Caco-2 (cell line): Measurements from ENCODE around the gene NEURL4. TPM values are rescaled to one million over a fixed set of nuclear protein-coding genes. Genes with fewer than 3 reads are reported as not detected.

Source experiments
- BruUV-seq: library from RNA; stranded (reverse); fragments of 400-500 nt; replicated peaks from 2 replicates; lab custom pipeline; 2021; lab: Mats Ljungman, UMichigan
- CTCF ChIA-PET: fragments of 300-600 bp; sonication (Branson Sonifier 250); formaldehyde crosslinking; loops from one replicate; lab custom pipeline; 2022; ENCODE audit warnings: antibody characterized with exemption; lab: Charles Lee
- POLR2A ChIA-PET: fragments of 300-600 bp; sonication (Branson Sonifier 250); formaldehyde crosslinking; loops from one replicate; lab custom pipeline; 2022; ENCODE audit warnings: antibody characterized with exemption; lab: Charles Lee
- DNase-seq, 2 experiments: peaks; one replicate each; pipeline versions ENCODE4 v3.0.0 to v3.0.0-alpha.2; 2020 to 2022
- H3K27me3 ChIP-seq: replicated peaks from 2 replicates; pipeline ENCODE4 v1.6.0; 2011; ENCODE audit warnings: low read length; ENCODE audit not compliant: control insufficient read depth, insufficient read depth
- H3K36me3 ChIP-seq: 2 replicates; pipeline ENCODE4 v1.5.1; 2011; ENCODE audit warnings: low read length; ENCODE audit not compliant: control insufficient read depth, insufficient read depth
- H3K4me1 ChIP-seq: fragments of 250-450 bp; sonication (Bioruptor Pico); 2 replicates; pipeline ENCODE4 v1.5.1; 2020; ENCODE audit warnings: mild to moderate bottlenecking
- H3K4me3 ChIP-seq: 2 replicates; pipeline ENCODE4 v1.5.1; 2011; ENCODE audit warnings: low read depth, mild to moderate bottlenecking, control low read depth, low read length
- H3K9me3 ChIP-seq: fragments of 250-450 bp; sonication (Bioruptor Pico); 2 replicates; pipeline ENCODE4 v1.5.1; 2020; ENCODE audit warnings: mild to moderate bottlenecking, moderate library complexity
- H3K27ac Mint-ChIP-seq: one replicate; pipeline ENCODE4 v1.8.0; 2022; ENCODE audit warnings: mixed read lengths; ENCODE audit not compliant: unreplicated experiment
- H3K27me3 Mint-ChIP-seq: one replicate; pipeline ENCODE4 v1.8.0; 2022; ENCODE audit warnings: mixed read lengths; ENCODE audit not compliant: insufficient read depth, unreplicated experiment
- H3K36me3 Mint-ChIP-seq: one replicate; pipeline ENCODE4 v1.8.0; 2022; ENCODE audit warnings: mild to moderate bottlenecking, mixed read lengths; ENCODE audit not compliant: insufficient read depth, unreplicated experiment
- H3K4me1 Mint-ChIP-seq: one replicate; pipeline ENCODE4 v1.8.0; 2022; ENCODE audit warnings: low read depth, mixed read lengths; ENCODE audit not compliant: unreplicated experiment
- H3K4me3 Mint-ChIP-seq: one replicate; pipeline ENCODE4 v1.8.0; 2022; ENCODE audit warnings: mild to moderate bottlenecking, moderate library complexity, mixed read lengths; ENCODE audit not compliant: unreplicated experiment
- H3K9me3 Mint-ChIP-seq: one replicate; pipeline ENCODE4 v1.8.0; 2022; ENCODE audit warnings: mixed read lengths; ENCODE audit not compliant: unreplicated experiment
- CTCF ChIP-seq, 2 experiments: fragments of 200-600 bp in 1 of 2; IDR thresholded peaks; 1 replicate in 1 of 2; 2 replicates in 1 of 2; pipeline versions ENCODE4 v1.5.1 to v1.8.0; 2011 to 2022; ENCODE audit warnings: antibody characterized with exemption in 1 of 2, control low read depth in 1 of 2, inconsistent platforms in 1 of 2, low read depth in 1 of 2, low read length in 1 of 2, mild to moderate bottlenecking in 1 of 2, moderate library complexity in 1 of 2; ENCODE audit not compliant: insufficient read depth in 1 of 2, severe bottlenecking in 1 of 2, unreplicated experiment in 1 of 2
- intact Hi-C: fragments of 100-400 bp; cut with micrococcal nuclease; formaldehyde crosslinking; loops from one replicate; pipeline ENCODE4 v1.10.0; 2022; ENCODE audit not compliant: unreplicated experiment
- total RNA-seq: library from RNA; stranded (reverse); gene quantifications from 2 replicates; pipeline ENCODE4 v1.2.3, GENCODE V29; 2022

Gene NEURL4
- total RNA-seq, 1 experiment from 2014 or later, result 31.1 TPM

DNA sequence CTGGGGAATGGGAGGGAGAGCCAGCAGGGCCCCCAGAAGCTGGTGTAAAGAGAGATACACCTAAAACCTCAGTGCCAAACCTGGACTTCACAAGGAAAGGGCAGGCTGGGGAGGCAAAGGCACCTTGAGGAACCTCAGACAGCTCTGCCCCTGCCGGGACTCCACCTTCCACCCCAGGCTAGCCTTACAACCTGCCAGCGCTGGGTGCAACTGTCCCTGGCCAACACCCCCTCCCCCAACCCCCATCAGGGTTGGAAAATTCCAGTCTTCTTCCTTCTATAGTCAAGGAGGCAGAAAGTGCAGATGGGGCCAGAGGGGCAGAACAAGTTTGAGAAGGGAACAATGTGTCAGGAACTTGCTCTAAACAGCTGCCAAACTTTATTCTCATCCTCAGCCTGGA is 36.9 kb downstream of the NEURL4 start:
- H3K4me3 ChIP-seq, result no peak overlapping the region
- ChIA-PET POLR2A (no interaction called here), CTCF (interaction anchor here (1.4 kb wide), 1 partner anchor 11 kb away, joined by 6 read pairs; the partner anchor contains the start of gene SLC2A4)
- H3K27me3 ChIP-seq, result no peaks in the 10 kb centered on the region
- BruUV-seq, result no TSS peak
- 0 out of 2 replicates have a peak, but pooled peaks cover 10% of the 10 kb centered on the region for H3K4me1 ChIP-seq
- intact Hi-C loops, result no loop called here
- no peak overlapping the region for H3K4me3 Mint-ChIP-seq
- no peak for DNase-seq
- TF ChIP-seq CTCF (IDR thresholded peaks at IDR 0.05; ENCODE audit: insufficient read depth in 1 of 2, low read depth in 1 of 2, low read length in 1 of 2, severe bottlenecking in 1 of 2, unreplicated experiment in 1 of 2), result no peak
- no peak overlapping the region for H3K27ac Mint-ChIP-seq
- H3K36me3 Mint-ChIP-seq, result no peaks in the 10 kb centered on the region
- peaks cover 6% of the 10 kb centered on the region for H3K4me1 Mint-ChIP-seq
- no peaks in the 10 kb centered on the region for H3K9me3 ChIP-seq
- no peaks in the 10 kb centered on the region for H3K27me3 Mint-ChIP-seq
- no peaks in the 10 kb centered on the region; the same call in 1 of the 2 replicates for H3K36me3 ChIP-seq
- H3K9me3 Mint-ChIP-seq, result no peaks in the 10 kb centered on the region

DNA sequence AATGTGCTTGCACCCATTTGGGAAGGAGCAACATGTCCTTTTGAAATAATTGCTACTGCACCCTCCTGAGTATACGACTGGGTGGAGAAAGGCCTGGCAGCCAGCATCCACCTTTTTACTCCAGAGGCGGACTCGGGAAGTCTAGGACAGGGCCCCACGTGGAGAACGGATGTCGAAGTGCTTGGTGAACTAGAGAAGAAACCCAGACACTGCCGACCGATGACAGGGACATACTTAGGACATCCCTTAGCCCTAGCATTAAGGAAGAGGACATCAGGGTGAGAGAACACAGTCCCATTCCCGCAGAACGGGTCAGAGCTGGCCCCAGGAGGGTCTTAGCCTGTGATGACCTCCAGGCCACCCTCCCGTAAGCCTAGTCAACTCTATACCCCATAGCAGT is 38.5 kb downstream of the NEURL4 start:
- no TSS peak for BruUV-seq
- no peaks in the 10 kb centered on the region for H3K27me3 Mint-ChIP-seq

GRCh38 chr17:7290166-7290565 is 39.0 kb downstream of the NEURL4 start:
- TF ChIP-seq CTCF (IDR thresholded peaks at IDR 0.05; ENCODE audit: insufficient read depth in 1 of 2, low read depth in 1 of 2, low read length in 1 of 2, severe bottlenecking in 1 of 2, unreplicated experiment in 1 of 2), result no peak
- no TSS peak for BruUV-seq
- CTCF ChIA-PET, result no interaction called here
- no peak overlapping the region for H3K27ac Mint-ChIP-seq
- no peaks in the 10 kb centered on the region for H3K27me3 Mint-ChIP-seq
- H3K9me3 ChIP-seq, result no peaks in the 10 kb centered on the region
- H3K4me1 Mint-ChIP-seq, result peaks cover 6% of the 10 kb centered on the region
- intact Hi-C loops, result no loop called here
- no peaks in the 10 kb centered on the region for H3K27me3 ChIP-seq
- H3K4me3 Mint-ChIP-seq, result no peak overlapping the region
- no peaks in the 10 kb centered on the region; the same call in 1 of the 2 replicates for H3K36me3 ChIP-seq
- POLR2A ChIA-PET, result no interaction called here
- 0 out of 2 replicates have a peak, but pooled peaks cover 3% of the 10 kb centered on the region for H3K4me1 ChIP-seq
- DNase-seq, result no peak
- H3K4me3 ChIP-seq, result no peak overlapping the region
- no peaks in the 10 kb centered on the region for H3K36me3 Mint-ChIP-seq
- no peaks in the 10 kb centered on the region for H3K9me3 Mint-ChIP-seq

More for the DNA sequence above, 38.5 kb downstream of the NEURL4 start:
- Histone ChIP-seq H3K27me3 (no peaks in the 10 kb centered on the region), H3K4me3 (no peak overlapping the region), H3K36me3 (no peaks in the 10 kb centered on the region; the same call in 1 of the 2 replicates), H3K4me1 (0 out of 2 replicates have a peak, but pooled peaks cover 8% of the 10 kb centered on the region), H3K9me3 (no peaks in the 10 kb centered on the region)
- DNase-seq, result no peak
- intact Hi-C loops, result no loop called here
- no peak overlapping the region for H3K27ac Mint-ChIP-seq
- ChIA-PET POLR2A (interaction anchor here (0.7 kb wide), 1 partner anchor 10 kb away, joined by 3 read pairs; the partner anchor contains the start of gene SLC2A4), CTCF (no interaction called here)
- H3K4me1 Mint-ChIP-seq, result peaks cover 6% of the 10 kb centered on the region
- no peaks in the 10 kb centered on the region for H3K9me3 Mint-ChIP-seq
- TF ChIP-seq CTCF (IDR thresholded peaks at IDR 0.05; ENCODE audit: insufficient read depth in 1 of 2, low read depth in 1 of 2, low read length in 1 of 2, severe bottlenecking in 1 of 2, unreplicated experiment in 1 of 2), result no peak
- no peak overlapping the region for H3K4me3 Mint-ChIP-seq
- no peaks in the 10 kb centered on the region for H3K36me3 Mint-ChIP-seq
